DND-41 (cell line): ENCODE results near the gene MARCHF10.

Source experiments
- ATAC-seq: fragments of 200-7000 bp; cut with Tn5 transposase; 3 replicates; pipeline ENCODE4 v1.9.1; 2021; ENCODE audit warnings: low read depth; ENCODE audit not compliant: insufficient read depth
- DNase-seq: peaks from one replicate; pipeline ENCODE4 v3.0.0-alpha.2; 2020
- H2AFZ ChIP-seq: 2 replicates; pipeline ENCODE4 v1.6.0; 2012; ENCODE audit warnings: low read depth, low read length
- H3K27ac ChIP-seq: 2 replicates; pipeline ENCODE4 v1.5.1; 2012; ENCODE audit warnings: low read length, inconsistent platforms
- H3K27me3 ChIP-seq: fragments of 200-600 bp; sonication (generic); 2 replicates; pipeline ENCODE4 v1.6.0; 2012; ENCODE audit warnings: low read length, mild to moderate bottlenecking, inconsistent platforms; ENCODE audit not compliant: insufficient read depth, poor library complexity
- H3K36me3 ChIP-seq: 2 replicates; pipeline ENCODE4 v1.5.1; 2012; ENCODE audit warnings: low read length, inconsistent platforms; ENCODE audit not compliant: insufficient read depth
- H3K4me1 ChIP-seq: 2 replicates; pipeline ENCODE4 v1.5.1; 2012; ENCODE audit warnings: mild to moderate bottlenecking, low read length; ENCODE audit not compliant: insufficient read depth
- H3K4me2 ChIP-seq: 2 replicates; pipeline ENCODE4 v1.6.0; 2012; ENCODE audit warnings: mild to moderate bottlenecking, moderate library complexity, low read length, inconsistent platforms; ENCODE audit not compliant: insufficient read depth
- H3K4me3 ChIP-seq, 2 experiments: fragments of 200-600 bp in 1 of 2; shearing (Covaris generic) in 1 of 2; 2 replicates each; pipeline ENCODE4 v1.5.1; 2012 to 2016; ENCODE audit warnings: inconsistent platforms in 2 of 2, low read length in 2 of 2, mild to moderate bottlenecking in 2 of 2, low read depth in 1 of 2, moderate library complexity in 1 of 2
- H3K79me2 ChIP-seq: 2 replicates; pipeline ENCODE4 v1.6.0; 2012; ENCODE audit warnings: low read length, inconsistent platforms; ENCODE audit not compliant: insufficient read depth
- H3K9ac ChIP-seq: 2 replicates; pipeline ENCODE4 v1.6.0; 2012; ENCODE audit warnings: low read depth, mild to moderate bottlenecking, inconsistent platforms, low read length, moderate library complexity
- H3K9me3 ChIP-seq: 2 replicates; pipeline ENCODE4 v1.5.1; 2012; ENCODE audit warnings: low read length, moderate library complexity, mild to moderate bottlenecking, inconsistent platforms; ENCODE audit not compliant: insufficient read depth, severe bottlenecking
- H4K20me1 ChIP-seq: 2 replicates; pipeline ENCODE4 v1.6.0; 2012; ENCODE audit warnings: low read length; ENCODE audit not compliant: insufficient read depth
- CTCF ChIP-seq: IDR thresholded peaks from 2 replicates; pipeline ENCODE4 v1.5.1; 2012; ENCODE audit warnings: borderline replicate concordance, low read length, moderate library complexity, mild to moderate bottlenecking; ENCODE audit not compliant: poor library complexity, severe bottlenecking; ENCODE audit errors: extremely low read depth
- EZH2 ChIP-seq: IDR thresholded peaks from 3 replicates; pipeline ENCODE4 v1.6.1; 2012; ENCODE audit warnings: borderline replicate concordance, low read depth, mild to moderate bottlenecking, moderate library complexity, low read length, inconsistent platforms; ENCODE audit not compliant: severe bottlenecking

MARCHF10 gene

GRCh38 chr17:62741290-62741689 is 66.8 kb downstream of the MARCHF10 start:
- H3K4me1 ChIP-seq = no peaks in the 10 kb centered on the region
- no peak overlapping the region for H2AFZ ChIP-seq
- no peak for ATAC-seq

GRCh38 chr17:62739645-62740388 is 68.3 kb downstream of the MARCHF10 start:
- Histone ChIP-seq H4K20me1 (no peaks in the 10 kb centered on the region), H3K79me2 (no peaks in the 10 kb centered on the region), H3K4me2 (no peak overlapping the region), H2AFZ (no peak overlapping the region), H3K27ac (no peak overlapping the region), H3K4me1 (no peaks in the 10 kb centered on the region), H3K9ac (no peak overlapping the region), H3K4me3 (no peak overlapping the region), H3K36me3 (no peaks in the 10 kb centered on the region), H3K9me3 (no peaks in the 10 kb centered on the region), H3K27me3 (peaks cover 22% of the 10 kb centered on the region)
- no peak for DNase-seq
- no peak for TF ChIP-seq CTCF
- TF ChIP-seq EZH2 = no peak
- no peak for ATAC-seq

More at GRCh38 chr17:62741290-62741689, 66.8 kb downstream of the MARCHF10 start:
- Histone ChIP-seq H3K4me3 (no peak overlapping the region), H3K27me3 (peaks cover 20% of the 10 kb centered on the region), H3K9ac (no peak overlapping the region), H3K4me2 (no peak overlapping the region), H3K27ac (no peak overlapping the region), H3K9me3 (no peaks in the 10 kb centered on the region), H3K79me2 (no peaks in the 10 kb centered on the region), H4K20me1 (no peaks in the 10 kb centered on the region), H3K36me3 (no peaks in the 10 kb centered on the region)
- DNase-seq = no peak
- TF ChIP-seq CTCF (no peak), EZH2 (no peak)

- TF ChIP-seq EZH2 (no peak), CTCF (no peak)
- Histone ChIP-seq H4K20me1 (no peaks in the 10 kb centered on the region), H3K79me2 (no peaks in the 10 kb centered on the region), H2AFZ (no peak overlapping the region), H3K4me3 (no peak overlapping the region), H3K9ac (no peak overlapping the region), H3K9me3 (no peaks in the 10 kb centered on the region), H3K4me2 (no peak overlapping the region), H3K4me1 (no peaks in the 10 kb centered on the region), H3K27me3 (peaks cover 22% of the 10 kb centered on the region), H3K36me3 (no peaks in the 10 kb centered on the region), H3K27ac (no peak overlapping the region)
- ATAC-seq (no peak), DNase-seq (no peak)
Measured at GRCh38 chr17:62738281-62738680, 69.8 kb downstream of the MARCHF10 start.

GRCh38 chr17:62737513-62737912 is 70.6 kb downstream of the MARCHF10 start:
- H3K27me3 ChIP-seq = peaks cover 22% of the 10 kb centered on the region
- DNase-seq (no peak), ATAC-seq (no peak)
- TF ChIP-seq EZH2 = no peak
- H3K4me2 ChIP-seq = no peak overlapping the region
- no peak overlapping the region for H3K4me3 ChIP-seq
- H2AFZ ChIP-seq = no peak overlapping the region
- H3K4me1 ChIP-seq = no peaks in the 10 kb centered on the region
- no peak overlapping the region for H3K9ac ChIP-seq
- no peaks in the 10 kb centered on the region for H3K36me3 ChIP-seq
- no peaks in the 10 kb centered on the region for H3K9me3 ChIP-seq
- no peaks in the 10 kb centered on the region for H4K20me1 ChIP-seq
- H3K79me2 ChIP-seq = no peaks in the 10 kb centered on the region
- no peak overlapping the region for H3K27ac ChIP-seq
